Mesendoderm (in vitro differentiated cells): ENCODE measurements around the gene FAM168A. TPM values are rescaled to one million over a fixed set of nuclear protein-coding genes. Genes with fewer than 3 reads are reported as not detected.

Experiments used
- DNase-seq: peaks from one replicate; pipeline ENCODE4 v3.0.0; 2013
- H2AK5ac ChIP-seq: 2 replicates; pipeline ENCODE4 v1.6.1; 2013; ENCODE audit warnings: low read length, inconsistent platforms
- H2BK120ac ChIP-seq: 2 replicates; pipeline ENCODE4 v1.6.1; 2013; ENCODE audit warnings: low read depth, mild to moderate bottlenecking, low read length, moderate library complexity, mixed read lengths
- H2BK15ac ChIP-seq: replicated peaks from 2 replicates; pipeline ENCODE4 v1.6.1; 2013; ENCODE audit warnings: low read depth, mild to moderate bottlenecking, moderate library complexity
- H2BK5ac ChIP-seq: 2 replicates; pipeline ENCODE4 v1.6.1; 2013; ENCODE audit warnings: low read length, inconsistent platforms
- H3K18ac ChIP-seq: 2 replicates; pipeline ENCODE4 v1.6.1; 2013; ENCODE audit warnings: mild to moderate bottlenecking, low read length, mixed read lengths
- H3K23ac ChIP-seq: one replicate; pipeline ENCODE4 v1.6.1; 2013; ENCODE audit warnings: low read length
- H3K27ac ChIP-seq: 2 replicates; pipeline ENCODE4 v1.5.1; 2013; ENCODE audit warnings: low read depth, mild to moderate bottlenecking, inconsistent platforms, low read length, moderate library complexity
- H3K27me3 ChIP-seq: 2 replicates; pipeline ENCODE4 v1.6.1; 2013; ENCODE audit warnings: low read length, control low read depth, mild to moderate bottlenecking, inconsistent platforms; ENCODE audit not compliant: insufficient read depth, poor library complexity
- H3K36me3 ChIP-seq: 2 replicates; pipeline ENCODE4 v1.6.1; 2013; ENCODE audit warnings: low read length, inconsistent platforms; ENCODE audit not compliant: control insufficient read depth, insufficient read depth
- H3K4ac ChIP-seq: one replicate; pipeline ENCODE4 v1.6.1; 2013; ENCODE audit warnings: low read depth, mild to moderate bottlenecking, low read length, moderate library complexity
- H3K4me1 ChIP-seq: 2 replicates; pipeline ENCODE4 v1.6.1; 2013; ENCODE audit warnings: low read depth, low read length, inconsistent platforms; ENCODE audit not compliant: control insufficient read depth
- H3K4me2 ChIP-seq: 2 replicates; pipeline ENCODE4 v1.6.1; 2013; ENCODE audit warnings: low read length
- H3K4me3 ChIP-seq: 2 replicates; pipeline ENCODE4 v1.5.1; 2013; ENCODE audit warnings: mild to moderate bottlenecking, low read length
- H3K56ac ChIP-seq: one replicate; pipeline ENCODE4 v1.6.1; 2013; ENCODE audit warnings: low read length
- H3K79me1 ChIP-seq: 2 replicates; pipeline ENCODE4 v1.6.1; 2013; ENCODE audit warnings: low read length, inconsistent platforms
- H3K79me2 ChIP-seq: 2 replicates; pipeline ENCODE4 v1.6.1; 2013; ENCODE audit warnings: mild to moderate bottlenecking, low read length; ENCODE audit not compliant: control insufficient read depth, insufficient read depth
- H3K9ac ChIP-seq: 2 replicates; pipeline ENCODE4 v1.6.1; 2013; ENCODE audit warnings: low read length, inconsistent platforms
- H4K5ac ChIP-seq: one replicate; pipeline ENCODE4 v1.6.1; 2013; ENCODE audit warnings: low read length
- H4K8ac ChIP-seq: one replicate; pipeline ENCODE4 v1.6.1; 2013; ENCODE audit warnings: low read depth, mild to moderate bottlenecking, control low read depth, low read length, moderate library complexity
- WGBS: extraction: QIAGEN DNeasy Blood & Tissue Kit; methylation state at CpG from one replicate; pipeline ENCODE4 v1.1.7; 2013; ENCODE audit warnings: low lambda C conversion rate, missing lambda C conversion rate; ENCODE audit not compliant: insufficient coverage; ENCODE audit errors: extremely low coverage; 5-methylcytosine and 5-hydroxymethylcytosine counted together
- polyA plus RNA-seq, 2 experiments: library from polyadenylated mRNA; stranded (reverse); fragments of 200-250 nt; gene quantifications; one replicate each; pipeline ENCODE4 v1.2.3, GENCODE V29; 2013

The FAM168A gene, protein sequence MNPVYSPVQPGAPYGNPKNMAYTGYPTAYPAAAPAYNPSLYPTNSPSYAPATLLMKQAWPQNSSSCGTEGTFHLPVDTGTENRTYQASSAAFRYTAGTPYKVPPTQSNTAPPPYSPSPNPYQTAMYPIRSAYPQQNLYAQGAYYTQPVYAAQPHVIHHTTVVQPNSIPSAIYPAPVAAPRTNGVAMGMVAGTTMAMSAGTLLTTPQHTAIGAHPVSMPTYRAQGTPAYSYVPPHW
- polyA plus RNA-seq (2013, experiment 1 of 2): 10.0 TPM
- 9.8 TPM for polyA plus RNA-seq (2013, experiment 2 of 2)

DNA sequence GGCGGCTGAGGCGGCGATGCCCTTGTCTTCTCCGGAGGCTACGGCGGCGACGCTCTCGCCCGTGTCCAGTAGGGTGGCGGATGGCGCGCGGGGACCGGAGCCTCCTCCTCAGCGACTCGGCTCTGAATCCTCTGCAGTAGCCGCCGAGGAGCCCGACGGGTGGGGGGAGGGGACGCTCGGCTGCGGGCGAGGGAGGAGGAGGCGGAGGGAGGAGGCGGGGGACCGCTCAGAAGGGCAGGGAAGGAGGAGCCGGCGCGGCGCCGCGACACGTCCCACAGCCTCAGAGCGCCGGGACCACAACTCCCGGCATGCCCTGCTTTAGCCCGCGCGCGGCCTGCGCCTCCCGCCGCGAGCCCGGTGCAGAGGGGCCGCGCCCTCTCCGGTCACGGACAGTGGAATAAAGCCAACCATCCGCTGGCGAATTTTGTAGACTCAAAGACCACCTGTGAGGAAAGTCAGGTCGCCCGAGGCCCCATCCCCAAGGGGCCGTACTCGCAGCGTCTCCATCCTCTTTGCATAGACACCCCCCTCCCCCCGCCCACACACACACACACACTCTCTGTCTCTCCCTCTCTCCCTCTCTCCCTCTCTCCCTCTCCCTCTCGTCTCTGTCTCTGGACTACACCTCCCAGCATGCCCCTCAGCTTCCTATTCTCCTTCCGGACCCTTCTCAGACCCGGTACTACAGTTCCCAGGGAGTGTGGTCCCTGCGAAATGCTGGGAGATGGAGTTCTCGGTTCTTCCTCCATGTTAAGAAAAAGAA lies at the start of gene FAM168A:
FAM168A (minus strand) TSS at position 157 of the 763 bp plus-strand sequence. CDS start 129,638 bp downstream, outside the sequence.
- Histone ChIP-seq H3K36me3 (no peaks in the 10 kb centered on the region), H3K18ac (peak within 1 kb of the TSS; percentile 92), H2BK15ac (no peak within 1 kb of the TSS), H3K23ac (no peak within 1 kb of the TSS), H3K4me3 (peak within 1 kb of the TSS; percentile 71), H2BK120ac (peak within 1 kb of the TSS; percentile 6), H4K5ac (no peak within 1 kb of the TSS), H2AK5ac (no peak within 1 kb of the TSS), H3K4ac (peak within 1 kb of the TSS; percentile 77), H3K27ac (peak within 1 kb of the TSS; percentile 98), H3K9ac (peak within 1 kb of the TSS; percentile 86), H3K79me2 (peaks cover 18% of the 10 kb centered on the region), H4K8ac (peak within 1 kb of the TSS; percentile 69), H3K27me3 (no peaks in the 10 kb centered on the region), H3K56ac (peak within 1 kb of the TSS; percentile 94), H3K4me2 (peak within 1 kb of the TSS; percentile 53), H2BK5ac (peak within 1 kb of the TSS; percentile 17), H3K79me1 (peaks cover 8% of the 10 kb centered on the region), H3K4me1 (peaks cover 5% of the 10 kb centered on the region)
- no CpG with 5 or more reads among the region's 64 CpGs for WGBS
- peak; percentile 99 for DNase-seq

DNA sequence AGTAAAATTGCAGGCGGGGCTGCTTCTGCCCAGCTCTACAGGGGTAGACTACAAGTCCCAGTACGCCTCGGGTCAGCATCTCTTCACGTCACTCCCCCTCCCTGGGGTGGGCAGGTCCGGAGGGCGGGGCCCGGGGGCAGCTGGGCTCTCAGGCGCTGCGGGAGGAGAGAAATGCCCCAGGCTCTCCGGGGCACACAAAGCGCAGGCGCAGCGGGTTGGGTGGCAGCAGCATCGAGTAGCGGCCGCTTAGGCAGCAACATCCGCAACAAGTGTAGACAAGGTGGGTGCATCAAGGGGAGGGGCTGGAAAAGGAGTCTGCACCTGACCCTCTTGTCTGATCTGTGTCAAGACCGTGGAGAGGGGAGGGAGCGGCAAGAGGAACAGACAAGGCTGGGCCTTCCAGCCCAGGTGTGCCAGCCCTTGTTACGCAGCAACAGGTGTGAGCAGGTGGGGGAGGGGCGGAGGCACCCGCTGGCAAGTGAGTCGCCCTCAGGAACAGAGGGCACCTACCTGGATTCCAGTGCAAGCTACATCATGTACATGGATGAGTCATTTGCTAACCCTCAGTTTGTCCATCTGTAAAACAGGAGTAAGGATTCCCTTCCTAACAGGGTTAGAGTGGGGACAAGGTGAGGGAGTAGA lies 49.7 kb upstream of the FAM168A start:
- no peak overlapping the region for H3K23ac ChIP-seq
- no peak overlapping the region for H2BK15ac ChIP-seq
- no peak overlapping the region for H2BK120ac ChIP-seq
- no peaks in the 10 kb centered on the region for H3K36me3 ChIP-seq
- no CpG with 5 or more reads among the region's 23 CpGs for whole genome bisulfite sequencing
- H3K4me3 ChIP-seq: peak overlapping the region; percentile 12
- no peaks in the 10 kb centered on the region for H3K27me3 ChIP-seq
- H3K79me2 ChIP-seq: no peaks in the 10 kb centered on the region
- H3K79me1 ChIP-seq: no peaks in the 10 kb centered on the region
- peak overlapping the region; percentile 27 for H3K9ac ChIP-seq
- peak overlapping the region; percentile 55 for H3K4me2 ChIP-seq
- peak overlapping the region; percentile 66 for H3K56ac ChIP-seq
- DNase-seq: peak; percentile 97
- no peak overlapping the region for H3K27ac ChIP-seq
- H3K4me1 ChIP-seq: peaks cover 10% of the 10 kb centered on the region
- H4K8ac ChIP-seq: no peak overlapping the region
- no peak overlapping the region for H3K18ac ChIP-seq
- H2AK5ac ChIP-seq: no peak overlapping the region
- no peak overlapping the region for H4K5ac ChIP-seq
- H3K4ac ChIP-seq: no peak overlapping the region
- H2BK5ac ChIP-seq: no peak overlapping the region

DNA sequence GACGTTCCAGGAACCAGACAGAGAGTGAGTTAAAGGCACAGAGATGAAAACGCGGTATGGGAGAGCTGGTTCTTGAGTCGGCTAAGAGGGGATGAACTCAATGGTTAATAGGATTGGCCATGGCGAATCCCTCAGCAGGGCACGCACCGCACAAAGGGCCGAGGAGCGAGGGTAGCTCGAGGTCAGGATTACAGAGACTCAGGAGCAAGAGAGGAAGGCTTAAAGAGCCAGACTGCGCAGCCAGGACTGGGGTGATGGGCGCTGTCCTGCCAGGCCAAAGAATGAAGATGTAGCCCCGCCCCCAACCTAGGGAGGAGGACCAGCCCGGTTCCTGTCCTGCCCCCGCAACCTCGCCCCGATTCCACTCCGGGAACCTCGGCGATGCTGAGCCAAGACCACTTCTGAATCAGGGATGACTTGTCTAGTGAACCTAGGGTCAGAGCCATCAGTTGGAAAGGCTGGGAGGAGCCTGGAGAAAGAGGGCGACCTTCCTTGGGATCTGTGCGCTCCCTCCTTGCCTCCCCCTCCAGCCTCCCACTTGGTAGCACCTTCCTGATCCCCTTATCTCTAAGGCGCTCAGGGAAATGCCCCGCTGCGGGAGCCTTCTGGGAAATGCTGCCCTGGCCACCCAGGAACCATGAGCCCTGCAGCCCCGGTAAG lies 48.2 kb upstream of the FAM168A start, which contains the start of gene PLEKHB1:
PLEKHB1 (plus strand) TSS at position 610 of the 660 bp plus-strand sequence; CDS start at position 638, 28 bp downstream.
- Histone ChIP-seq H3K79me1 (no peaks in the 10 kb centered on the region), H3K79me2 (no peaks in the 10 kb centered on the region), H2BK15ac (no peak within 1 kb of the TSS), H2BK5ac (peak within 1 kb of the TSS; percentile 81), H3K27ac (peak within 1 kb of the TSS; percentile 28), H3K36me3 (no peaks in the 10 kb centered on the region), H3K9ac (peak within 1 kb of the TSS; percentile 67), H2AK5ac (peak within 1 kb of the TSS; percentile 20), H4K8ac (no peak within 1 kb of the TSS), H3K56ac (peak within 1 kb of the TSS; percentile 81), H3K4ac (no peak within 1 kb of the TSS), H3K23ac (peak within 1 kb of the TSS; percentile 7), H3K4me2 (peak within 1 kb of the TSS; percentile 41), H2BK120ac (no peak within 1 kb of the TSS), H3K18ac (peak within 1 kb of the TSS; percentile 19), H4K5ac (peak within 1 kb of the TSS; percentile 10), H3K27me3 (no peaks in the 10 kb centered on the region), H3K4me3 (peak within 1 kb of the TSS; percentile 11), H3K4me1 (peaks cover 7% of the 10 kb centered on the region)
- no CpG with 5 or more reads among the region's 26 CpGs for WGBS
- peak; percentile 91 for DNase-seq

DNA sequence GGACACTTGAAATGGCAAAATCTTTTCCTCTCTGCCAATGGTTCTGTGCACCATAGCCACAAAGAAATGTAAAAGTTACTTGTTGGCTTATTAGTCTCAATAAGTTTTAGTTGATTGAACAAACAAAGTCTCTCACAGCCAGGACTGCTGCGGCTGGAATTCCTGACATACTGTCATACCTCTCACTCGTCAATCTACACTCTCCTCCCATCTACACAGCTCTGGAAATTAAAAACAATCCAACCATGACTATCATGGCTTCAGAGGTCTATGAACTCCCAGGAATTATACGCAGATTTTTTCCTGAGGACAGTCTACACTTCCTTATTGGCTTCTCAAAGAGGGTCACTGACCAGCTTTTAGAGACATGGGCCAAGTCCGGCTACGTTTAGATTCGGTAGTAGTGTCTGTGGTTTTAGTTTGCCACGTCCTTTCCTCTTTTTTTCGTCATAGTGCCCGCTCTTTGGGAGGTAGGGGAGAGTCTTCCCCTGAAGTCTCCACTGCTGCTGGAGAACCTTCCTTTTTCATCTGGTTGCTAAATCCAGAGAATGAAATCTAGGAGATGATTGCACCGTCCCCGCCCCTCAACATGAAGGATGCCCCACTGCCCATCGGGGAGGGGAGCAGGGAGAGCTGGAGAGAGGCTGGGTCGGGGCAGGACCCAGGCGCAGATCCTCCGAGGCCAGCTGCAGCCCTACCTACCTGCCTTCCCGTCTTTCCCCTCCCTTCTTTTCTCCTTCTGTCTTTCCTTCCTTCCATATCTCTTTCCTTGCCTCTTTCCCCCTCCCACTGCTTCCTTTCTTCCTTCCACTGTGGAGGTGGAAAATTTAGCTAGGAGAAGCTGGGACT lies 47.4 kb upstream of the FAM168A start:
- Histone ChIP-seq H3K27me3 (no peaks in the 10 kb centered on the region), H3K23ac (peak overlapping the region; percentile 7), H3K79me1 (no peaks in the 10 kb centered on the region), H2BK15ac (no peak overlapping the region), H3K18ac (peak overlapping the region; percentile 19), H3K4me2 (peak overlapping the region; percentile 41), H3K4ac (no peak overlapping the region), H4K8ac (no peak overlapping the region), H3K4me1 (peaks cover 7% of the 10 kb centered on the region), H3K79me2 (no peaks in the 10 kb centered on the region), H4K5ac (no peak overlapping the region), H3K56ac (peak overlapping the region; percentile 81), H3K9ac (peak overlapping the region; percentile 67), H2BK5ac (peak overlapping the region; percentile 81), H3K36me3 (no peaks in the 10 kb centered on the region), H3K27ac (peak overlapping the region; percentile 14), H2AK5ac (no peak overlapping the region), H3K4me3 (no peak overlapping the region), H2BK120ac (no peak overlapping the region)
- WGBS: no CpG with 5 or more reads among the region's 16 CpGs
- DNase-seq: peak; percentile 29

DNA sequence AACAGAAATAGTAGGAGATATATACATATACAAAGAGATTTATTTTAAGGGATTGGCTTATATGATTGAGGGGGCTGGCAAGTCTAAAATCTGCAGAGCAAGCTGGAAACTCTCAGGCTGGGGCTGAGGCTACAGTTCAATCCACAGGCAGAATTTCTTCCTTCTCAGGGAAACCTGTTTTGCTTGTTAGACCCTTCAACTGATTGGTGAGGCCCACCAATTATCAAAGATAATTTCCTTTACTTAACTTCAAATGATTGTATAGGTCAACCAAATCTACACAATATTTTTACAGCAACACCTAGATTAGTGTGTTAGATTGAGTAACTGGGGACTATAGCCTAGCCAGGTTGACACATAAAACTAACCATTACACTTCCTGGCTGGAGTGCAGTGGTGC lies 43.8 kb upstream of the FAM168A start:
- no peak overlapping the region for H3K4me3 ChIP-seq
- H3K27me3 ChIP-seq: no peaks in the 10 kb centered on the region
- H3K18ac ChIP-seq: no peak overlapping the region
- no peaks in the 10 kb centered on the region for H3K79me2 ChIP-seq
- no peak overlapping the region for H2AK5ac ChIP-seq
- H3K36me3 ChIP-seq: no peaks in the 10 kb centered on the region
- H3K4me1 ChIP-seq: peaks cover 3% of the 10 kb centered on the region
- no peak overlapping the region for H2BK15ac ChIP-seq
- H3K27ac ChIP-seq: no peak overlapping the region
- no peaks in the 10 kb centered on the region for H3K79me1 ChIP-seq
- no peak overlapping the region for H3K4me2 ChIP-seq
- no peak overlapping the region for H3K4ac ChIP-seq
- no peak overlapping the region for H3K9ac ChIP-seq
- H2BK5ac ChIP-seq: no peak overlapping the region
- no peak for DNase-seq
- H4K8ac ChIP-seq: no peak overlapping the region
- H3K56ac ChIP-seq: no peak overlapping the region
- no peak overlapping the region for H2BK120ac ChIP-seq
- H3K23ac ChIP-seq: no peak overlapping the region
- H4K5ac ChIP-seq: no peak overlapping the region
